Left cardiac atrium (tissue), 4 donors: ENCODE measurements around the gene STRADB. TPM values are rescaled to one million over a fixed set of nuclear protein-coding genes. Genes with fewer than 3 reads are reported as not detected.
"Not testable (repeated sequence)": the region's sequence is repeated elsewhere in the genome, so short reads cannot be mapped to it uniquely, and the experiment has no call there.

Experiments
- ATAC-seq, 2 donors: fragments of 200-7000 bp; cut with Tn5 transposase; one replicate each; pipeline ENCODE4 v1.9.1; 2020; ENCODE audit warnings: mild to moderate bottlenecking in 2 of 2, moderate library complexity in 2 of 2
- DNase-seq: peaks from one replicate; pipeline ENCODE4 v3.0.0-alpha.2; 2020
- intact Hi-C, 2 donors: fragments of 100-400 bp; cut with DNase I; formaldehyde crosslinking; loops; one replicate each; pipeline versions ENCODE4 v1.14.1 to v1.15.1; 2022 to 2023
- total RNA-seq, 2 donors: library from RNA; stranded (reverse); fragmentation: NEBNext Ultra II Directional; extraction: Animal tissue kit (Norgen Biotek cat#: 25700); gene quantifications; one replicate each; pipeline ENCODE4 v1.2.1, GENCODE V29; 2021
- donor health status: DM: no; HTN: yes; CAD: no.
- donor health status: DM: no; HTN: yes; CAD: no; lungs with severe emphysema.
- donor health status: DM: yes; HTN: yes; CAD: no.
- donor health status: Dilated cardiomyopathy.

The STRADB gene
- total RNA-seq, 2 donors from 2014 or later = 32.5 to 51.5 TPM

DNA sequence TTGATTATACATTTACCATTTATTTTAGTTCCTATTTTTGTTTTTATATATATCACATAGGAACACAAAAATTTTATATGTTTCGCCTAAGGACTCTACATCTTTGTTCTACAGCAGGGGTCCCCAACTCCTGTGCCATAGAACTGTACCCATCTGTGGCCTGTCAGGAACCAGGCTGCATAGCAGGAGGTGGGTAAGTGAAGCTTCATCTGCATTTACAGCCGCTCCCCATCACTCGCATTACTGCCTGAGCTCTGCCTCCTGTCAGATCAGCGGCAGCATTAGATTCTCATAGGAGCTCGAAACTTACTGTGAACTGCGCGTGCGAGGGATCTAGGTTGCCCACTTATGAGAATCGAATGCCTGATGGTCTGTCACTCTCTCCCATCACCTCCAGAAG is 25.6 kb upstream of the STRADB start:
- intact Hi-C loops = no loop called here

DNA sequence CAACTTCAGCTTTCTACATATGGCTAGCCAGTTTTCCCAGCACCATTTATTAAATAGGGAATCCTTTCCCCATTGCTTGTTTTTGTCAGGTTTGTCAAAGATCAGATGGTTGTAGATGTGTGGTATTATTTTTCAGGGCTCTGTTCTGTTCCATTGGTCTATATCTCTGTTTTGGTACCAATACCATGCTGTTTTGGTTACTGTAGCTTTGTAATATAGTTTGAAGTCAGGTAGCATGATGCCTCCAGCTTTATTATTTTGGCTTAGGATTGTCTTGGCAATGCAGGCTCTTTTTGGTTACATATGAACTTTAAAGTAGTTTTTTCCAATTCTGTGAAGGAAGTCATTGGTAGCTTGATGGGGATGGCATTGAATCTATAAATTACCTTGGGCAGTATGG is 23.2 kb upstream of the STRADB start:
- DNase-seq, ATAC-seq, intact Hi-C loops: not testable (repeated sequence)

More for the DNA sequence above, 25.6 kb upstream of the STRADB start:
- no peak for DNase-seq
- ATAC-seq = no peak

DNA sequence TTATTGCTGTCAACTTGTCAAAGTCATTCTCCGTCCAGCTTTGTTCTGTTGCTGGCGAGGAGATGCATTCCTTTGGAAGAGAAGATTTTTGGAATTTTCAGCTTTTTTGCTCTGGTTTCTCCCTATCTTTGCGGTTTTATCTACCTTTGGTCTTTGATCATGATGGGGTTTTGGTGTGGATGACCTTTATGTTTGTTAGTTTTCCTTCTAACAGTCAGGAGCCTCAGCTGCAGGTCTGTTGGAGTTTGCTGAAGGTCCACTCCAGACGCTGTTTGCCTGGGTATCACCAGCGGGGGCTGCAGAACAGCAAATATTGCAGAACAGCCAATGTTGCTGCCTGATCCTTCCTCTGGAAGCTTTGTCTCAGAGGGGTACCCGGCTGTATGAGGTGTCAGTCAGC is 21.7 kb upstream of the STRADB start:
- intact Hi-C loops, DNase-seq, ATAC-seq: not testable (repeated sequence)

DNA sequence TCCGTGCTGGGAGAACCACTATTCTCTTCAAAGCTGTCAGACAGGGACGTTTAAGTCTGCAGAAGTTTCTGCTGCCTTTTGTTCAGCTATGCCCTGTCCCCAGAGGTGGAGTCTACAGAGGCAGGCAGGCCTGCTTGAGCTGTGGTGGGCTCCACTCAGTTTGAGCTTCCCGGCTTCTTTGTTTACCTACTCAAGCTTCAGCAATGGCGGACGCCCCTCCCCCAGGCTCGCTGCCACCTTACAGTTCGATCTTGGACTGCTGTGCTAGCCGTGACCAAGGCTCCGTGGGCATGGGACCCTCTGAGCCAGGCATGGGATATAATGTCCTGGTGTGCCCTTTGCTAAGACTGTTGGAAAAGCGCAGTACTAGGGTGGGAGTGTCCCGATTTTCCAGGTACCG is 21.2 kb upstream of the STRADB start:
- DNase-seq, intact Hi-C loops, ATAC-seq: not testable (repeated sequence)

DNA sequence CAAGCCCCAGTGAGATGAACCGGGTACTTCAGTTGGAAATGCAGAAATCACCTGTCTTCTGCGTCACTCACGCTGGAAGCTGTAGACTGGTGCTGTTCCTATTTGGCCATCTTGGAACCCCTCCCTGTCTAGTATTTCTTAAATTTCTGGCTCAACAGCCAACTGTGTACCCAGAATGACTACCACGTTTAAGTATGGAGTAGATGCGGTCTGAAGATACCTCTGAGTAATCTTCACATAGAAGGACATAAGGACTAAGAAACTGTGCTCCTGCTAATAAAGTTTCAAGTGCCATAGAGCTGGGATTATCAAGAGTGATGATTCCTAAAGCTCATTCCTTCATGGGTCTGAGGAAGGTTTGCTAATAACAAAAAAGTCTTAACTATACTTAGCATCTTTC is 20.7 kb upstream of the STRADB start:
- DNase-seq = no peak
- intact Hi-C loops = no loop called here
- ATAC-seq = no peak

DNA sequence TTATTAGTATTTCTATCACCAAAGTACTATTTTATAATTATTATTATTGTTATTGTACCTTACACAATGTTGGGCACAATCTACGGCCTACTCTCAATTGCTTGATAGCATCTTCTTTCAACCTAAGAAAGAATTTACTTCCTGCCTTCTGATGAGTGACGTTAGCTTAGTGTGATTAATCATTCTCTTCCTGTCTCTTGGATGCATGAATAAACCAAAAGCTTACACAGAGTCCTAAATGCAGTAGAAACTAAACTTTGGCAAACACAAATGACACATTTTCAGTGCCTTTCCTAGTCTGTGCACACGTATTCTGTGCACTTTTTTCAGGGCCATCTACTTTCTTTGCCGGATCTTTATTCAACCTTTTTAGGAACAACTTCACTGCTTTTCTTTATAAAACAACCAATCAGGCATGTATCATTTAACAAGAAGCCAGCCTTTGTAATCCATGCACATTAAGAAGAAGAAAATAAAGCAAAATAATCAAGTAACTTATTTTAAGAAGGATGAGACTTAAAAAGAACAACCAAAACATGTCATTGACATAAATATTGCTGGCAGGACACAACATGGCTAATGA is 19.4 kb upstream of the STRADB start:
- ATAC-seq = peak; percentile 47 to 83
- intact Hi-C loops = no loop called here
- DNase-seq = no peak

DNA sequence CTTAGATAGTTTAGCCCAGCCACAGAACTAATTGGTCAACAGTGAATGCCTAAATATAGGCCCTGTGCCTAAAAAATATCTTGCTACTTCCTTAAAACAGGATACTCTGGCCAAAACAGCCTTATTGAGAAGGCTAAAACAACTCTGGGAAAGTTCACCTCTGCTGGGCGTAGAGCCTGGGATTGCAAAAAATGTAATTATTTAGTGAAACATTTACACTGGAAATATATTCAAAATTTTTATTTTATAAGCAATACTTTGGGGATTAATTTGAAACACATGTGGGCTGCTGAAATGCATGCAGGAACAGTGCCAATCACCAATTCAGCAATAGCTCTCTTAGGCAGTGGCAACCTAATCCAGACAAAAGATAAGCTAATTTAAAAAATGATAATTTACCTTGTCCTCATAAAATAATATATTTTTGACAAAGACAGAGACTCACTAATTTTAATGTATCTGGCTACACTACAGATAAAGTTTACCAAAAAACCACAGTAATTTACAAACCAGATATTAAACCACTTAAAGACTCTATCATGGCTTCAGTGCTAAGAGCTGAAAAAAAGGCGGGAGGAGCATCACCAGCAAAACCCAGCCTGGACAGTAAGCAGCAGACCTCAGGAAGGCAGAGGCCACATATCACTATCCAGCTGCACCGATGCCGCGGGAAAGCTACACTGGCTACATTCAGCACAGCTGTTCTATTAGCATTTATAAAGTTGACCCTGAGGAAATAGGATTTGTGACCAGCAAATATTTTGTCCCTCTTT is 18.7 kb upstream of the STRADB start:
- peak; percentile 74 to 82 for ATAC-seq
- intact Hi-C loops = no loop called here
- peak; percentile 28 for DNase-seq

DNA sequence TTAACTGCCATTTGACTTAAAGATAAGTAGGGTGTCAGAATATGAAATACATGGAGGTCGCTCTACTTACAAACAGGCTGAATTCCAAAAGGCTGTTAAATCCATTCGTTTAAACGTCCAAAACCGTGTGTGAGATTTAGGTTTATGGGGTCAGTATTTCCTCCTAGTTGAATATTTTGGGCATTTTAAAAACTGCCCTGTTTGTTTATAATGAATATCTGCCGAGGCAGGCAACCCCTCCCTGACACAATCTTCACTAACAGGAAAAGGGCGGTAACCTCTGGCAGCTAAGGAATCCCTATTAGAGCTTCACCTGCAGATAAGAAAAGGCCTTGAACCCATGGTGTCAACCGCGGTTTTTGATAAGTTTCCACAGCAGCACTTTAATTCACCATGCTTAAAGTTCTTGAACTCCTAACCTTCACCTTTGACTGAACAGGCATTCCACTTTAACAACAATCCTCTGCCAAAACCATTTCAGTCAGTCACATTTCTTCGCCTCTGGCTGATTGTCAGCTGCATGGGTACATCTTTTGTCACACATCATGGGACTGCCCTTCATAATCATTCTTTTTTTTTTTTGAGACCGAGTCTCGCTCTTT is 18.0 kb upstream of the STRADB start:
- intact Hi-C loops = no loop called here
- peak; percentile 21 to 63 for ATAC-seq
- DNase-seq = no peak

DNA sequence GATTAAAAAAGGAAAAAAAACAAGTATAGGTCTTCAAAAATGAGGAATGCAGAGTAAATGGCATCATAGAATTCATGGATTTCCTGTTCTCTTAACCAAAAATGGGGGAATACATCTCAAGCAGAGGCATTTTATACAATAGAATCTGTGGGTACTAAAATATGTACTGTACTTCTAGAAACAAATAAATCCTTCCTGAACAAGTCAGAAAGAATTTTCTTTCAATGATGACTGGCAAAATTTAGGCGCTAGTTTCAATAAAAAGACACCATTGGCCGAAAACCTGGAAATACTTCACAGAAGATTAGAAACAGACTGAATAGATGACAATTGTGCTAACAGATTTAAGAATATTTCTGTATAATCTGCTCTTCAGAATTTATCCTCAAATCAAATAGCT is 15.4 kb upstream of the STRADB start:
- intact Hi-C loops = no loop called here
- DNase-seq (no peak), ATAC-seq (no peak)

DNA sequence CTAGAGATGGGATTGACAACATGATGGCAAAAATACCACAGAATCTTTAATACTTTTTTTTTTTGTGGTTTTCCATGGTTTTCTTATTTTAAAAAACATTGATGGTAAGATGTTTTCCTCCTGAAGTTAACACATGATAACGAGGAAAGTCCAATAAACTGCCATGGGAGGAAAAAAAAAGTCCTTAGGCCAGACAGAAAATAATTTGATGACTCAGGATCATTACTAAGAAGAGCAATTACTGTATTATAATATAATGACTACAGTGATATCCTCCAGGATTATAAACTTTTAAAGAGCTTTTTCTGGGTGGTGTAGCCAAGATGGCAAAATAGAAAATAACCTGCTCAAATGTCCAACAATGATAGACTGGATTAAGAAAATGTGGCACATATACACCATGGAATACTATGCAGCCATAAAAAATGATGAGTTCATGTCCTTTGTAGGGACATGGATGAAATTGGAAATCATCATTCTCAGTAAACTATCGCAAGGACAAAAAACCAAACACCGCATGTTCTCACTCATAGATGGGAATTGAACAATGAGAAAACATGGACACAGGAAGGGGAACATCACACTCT is 12.1 kb upstream of the STRADB start:
- DNase-seq, intact Hi-C loops, ATAC-seq: not testable (repeated sequence)

DNA sequence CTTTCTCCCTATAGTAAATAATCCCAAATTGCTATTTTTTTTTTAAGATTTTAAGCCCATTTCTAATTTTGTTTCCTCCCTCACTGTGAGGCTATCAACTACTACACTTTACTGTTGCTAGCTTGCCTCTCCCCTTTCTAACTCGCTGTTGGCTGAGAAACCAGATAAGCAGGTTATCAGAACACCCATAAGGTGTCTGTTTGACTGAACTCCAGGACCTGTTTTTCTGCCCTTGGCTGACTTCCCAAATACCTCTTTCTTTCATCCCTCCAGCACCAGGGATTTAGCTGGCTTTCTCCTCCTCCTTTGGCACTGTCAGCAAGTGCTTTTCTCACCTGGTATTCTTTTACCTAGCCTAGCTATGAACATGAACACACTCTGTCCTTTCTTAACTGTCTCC is 11.4 kb upstream of the STRADB start:
- DNase-seq (no peak), ATAC-seq (peak; percentile 41 to 52)
- intact Hi-C loops = no loop called here

DNA sequence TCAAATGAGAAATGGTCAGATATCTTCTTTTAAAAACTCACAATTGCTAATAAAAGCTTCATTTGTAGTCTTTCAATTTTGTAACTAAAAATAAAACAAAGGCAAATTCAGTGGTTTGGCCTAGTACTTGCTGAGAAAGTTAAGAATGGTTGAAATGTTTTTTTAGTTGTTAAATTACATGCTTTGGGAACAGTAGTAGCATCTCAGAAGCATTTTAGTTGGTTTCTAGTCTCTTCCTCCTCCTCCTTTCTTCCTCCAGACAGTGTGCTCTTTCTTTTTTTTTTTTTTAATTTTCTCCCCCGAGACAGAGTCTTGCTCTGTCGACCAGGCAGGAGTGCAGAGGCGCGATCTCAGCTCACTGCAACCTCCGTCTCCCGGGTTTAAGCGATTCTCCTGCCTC is 10.1 kb upstream of the STRADB start:
- intact Hi-C loops = no loop called here
- no peak for ATAC-seq
- DNase-seq = no peak

DNA sequence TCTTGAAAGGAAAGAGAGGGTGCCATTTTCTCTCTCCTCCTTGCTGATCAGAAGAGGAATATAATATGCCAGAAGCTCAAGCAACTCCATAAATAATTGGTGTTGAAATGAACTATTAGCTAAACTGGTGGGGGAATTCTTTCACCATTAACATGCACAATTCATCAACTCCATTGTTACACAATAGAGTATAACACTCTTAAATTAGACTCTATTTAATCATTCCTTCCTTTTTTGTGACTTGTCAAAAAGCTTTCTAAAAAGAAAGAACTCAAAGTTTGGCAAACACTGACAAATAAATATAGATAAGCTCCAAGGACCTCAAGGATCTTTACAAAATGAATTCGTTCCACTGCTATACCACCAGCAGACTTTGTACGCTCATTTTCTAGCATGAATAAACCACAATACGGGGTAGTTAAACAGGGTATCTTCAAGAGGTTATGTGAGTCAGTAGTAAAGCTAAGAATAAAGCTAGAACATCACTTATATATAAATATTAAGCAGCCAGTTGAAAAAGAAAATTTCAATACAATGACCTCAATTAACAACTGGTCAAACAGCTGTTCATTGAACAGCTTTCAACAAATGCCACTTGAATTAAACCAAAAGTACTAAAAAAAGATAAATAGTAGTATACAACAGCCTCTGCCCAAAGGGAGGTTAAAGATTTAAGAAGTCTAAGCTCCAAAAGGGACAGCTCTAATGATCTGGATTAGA is 6.6 kb upstream of the STRADB start:
- intact Hi-C loops = no loop called here
- ATAC-seq (no peak), DNase-seq (no peak)

DNA sequence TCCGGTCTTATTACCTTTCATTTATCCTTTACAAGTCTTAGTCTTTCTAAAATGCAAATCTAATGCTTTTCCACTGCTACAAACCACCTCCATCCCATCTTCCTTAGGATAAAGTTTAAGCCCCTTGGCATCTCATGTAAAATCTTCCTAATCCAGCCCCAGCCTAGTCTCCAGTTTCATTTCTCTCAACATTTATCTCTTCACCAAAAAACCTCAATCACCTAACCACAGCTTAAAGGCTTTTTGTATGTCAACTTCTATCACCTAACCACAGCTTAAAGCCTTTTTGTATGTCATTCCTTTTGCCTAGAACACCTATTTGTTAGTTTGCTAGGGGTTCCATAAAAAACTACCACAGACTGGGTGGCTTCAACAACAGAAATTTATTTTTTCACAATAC is 4.5 kb upstream of the STRADB start:
- intact Hi-C loops = no loop called here
- no peak for ATAC-seq
- DNase-seq = no peak

DNA sequence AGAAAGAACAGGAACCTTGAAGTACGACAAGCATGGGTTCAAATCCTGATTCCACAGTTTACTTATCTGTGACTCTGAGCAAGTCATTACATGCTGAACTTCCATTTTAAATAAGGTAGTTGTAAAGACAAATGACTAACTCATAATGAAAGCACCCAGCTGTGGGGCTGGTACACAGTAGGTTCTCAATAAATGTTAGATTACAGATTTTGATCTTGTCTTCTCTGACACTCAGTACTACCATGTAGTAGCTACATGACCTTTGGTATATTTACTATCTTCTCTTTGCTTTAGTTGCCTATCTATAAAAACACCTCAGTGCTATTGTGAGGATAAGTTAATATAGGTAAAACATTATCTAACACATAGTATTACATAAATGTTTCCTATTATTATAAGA is 3.5 kb upstream of the STRADB start:
- ATAC-seq = no peak
- intact Hi-C loops = no loop called here
- DNase-seq = no peak

DNA sequence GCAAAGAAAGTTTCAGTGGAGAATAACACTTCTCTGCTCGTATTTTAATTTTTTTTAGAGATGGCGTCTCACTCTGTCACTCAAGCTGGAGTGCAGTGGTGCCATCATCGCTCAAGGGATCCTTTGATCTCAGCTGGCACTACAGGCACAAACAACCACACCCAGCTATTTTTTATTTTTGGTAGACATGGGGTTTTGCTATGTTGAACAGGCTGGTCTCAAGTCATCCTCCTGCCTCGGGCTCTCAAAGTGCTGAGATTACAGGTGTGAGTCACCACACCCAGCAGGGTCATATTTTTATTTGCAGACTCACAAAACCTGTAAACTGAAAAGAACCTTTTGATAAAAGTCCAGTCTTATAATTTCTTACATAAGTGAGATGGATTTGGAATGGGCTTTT is 2.8 kb upstream of the STRADB start:
- no peak for ATAC-seq
- intact Hi-C loops = no loop called here
- DNase-seq = no peak

DNA sequence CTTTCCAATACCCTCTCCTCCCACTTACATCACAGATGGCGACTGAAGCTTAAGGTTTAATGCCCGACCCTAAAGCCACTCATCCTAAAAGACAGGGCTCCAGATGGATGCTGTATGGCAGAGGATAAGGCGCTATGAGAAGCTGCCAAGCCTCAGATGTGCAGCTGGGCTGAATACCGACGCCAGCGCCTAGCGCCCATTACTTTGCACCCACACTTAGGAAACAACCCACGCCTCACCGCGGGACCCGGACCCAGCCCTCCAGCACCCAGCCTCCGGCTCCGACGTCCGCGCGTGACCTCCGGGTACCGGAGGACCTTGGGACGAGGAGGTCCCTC is 617 bp upstream of the STRADB start:
- intact Hi-C loops = loop anchor here (2.0 to 10.0 kb wide), 3 partner anchors 36 to 49 kb away; no protein-coding TSS in a partner anchor
- ATAC-seq (peak; percentile 19 to 44), DNase-seq (no peak)

DNA sequence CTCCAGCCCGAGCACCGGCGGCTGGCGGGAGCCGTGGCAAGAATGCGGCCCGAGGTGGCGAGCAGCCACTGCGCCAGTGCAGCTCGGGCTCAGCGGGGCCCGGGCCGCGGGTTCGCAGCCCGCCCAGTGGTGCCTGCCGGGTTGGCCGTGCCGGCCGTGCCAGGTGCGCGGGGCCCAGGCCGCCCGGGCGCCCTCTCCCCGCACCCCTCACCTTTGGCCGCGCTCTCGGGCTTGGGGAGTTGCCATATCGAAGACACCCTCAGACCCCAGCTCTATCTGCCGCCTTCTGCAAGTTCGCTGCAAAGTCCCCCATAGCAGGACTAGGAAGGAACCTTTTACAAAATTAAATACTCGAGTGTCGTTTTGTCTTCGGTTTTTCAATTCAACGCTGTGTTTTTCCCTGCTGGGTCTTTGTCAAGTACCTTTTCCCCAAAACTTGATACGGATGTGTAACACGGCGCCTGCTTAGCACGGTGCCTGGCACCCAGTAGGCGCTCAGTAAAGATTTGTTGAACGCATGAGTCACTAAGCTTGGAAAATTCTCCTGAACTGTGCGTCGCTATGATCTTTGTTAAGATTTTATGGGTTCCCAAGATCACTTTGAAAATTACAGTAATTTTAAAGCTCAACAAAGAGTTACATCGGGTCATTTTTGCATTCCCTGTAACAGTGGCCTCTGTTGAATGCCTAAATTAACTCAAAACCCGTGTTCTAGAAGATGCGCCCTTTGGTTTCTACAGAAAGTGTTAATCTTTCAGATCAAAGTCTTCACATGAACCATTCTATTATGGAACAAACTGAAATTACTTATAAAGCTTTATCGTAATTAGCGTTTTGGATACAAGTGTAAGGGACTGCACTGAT is 750 bp downstream of the STRADB start:
- ATAC-seq (peak; percentile 29 to 51), DNase-seq (no peak)
- intact Hi-C loops = loop anchor here (5.0 to 10.0 kb wide), 2 partner anchors 47 to 50 kb away; no protein-coding TSS in a partner anchor
